Measurements from ENCODE around the gene CD226. TPM values are rescaled to one million over a fixed set of nuclear protein-coding genes. Genes with fewer than 3 reads are reported as not detected.

The CD226 gene
- total and polyA plus RNA-seq, 2 of the 13 experiments (the other 11 are each of a cell fraction or from before 2014, with no cell fraction given): 0.13 to 0.77 TPM

GRCh38 chr18:69996951-69997798 is 49.5 kb upstream of the CD226 start (continued):
- no peak for TF ChIP-seq ZNF281 (CRISPR knock-in tag; IDR thresholded peaks at IDR 0.05; ENCODE audit: borderline replicate concordance)
- peak; percentile 59; the same call in 1 of the 2 replicates for TF ChIP-seq POGZ (CRISPR knock-in tag; IDR thresholded peaks at IDR 0.05)
- TF ChIP-seq NFRKB (IDR thresholded peaks at IDR 0.05): no peak
- no peak for TF ChIP-seq TFE3 (CRISPR knock-in tag; IDR thresholded peaks at IDR 0.05)
- TF ChIP-seq ATF7 (IDR thresholded peaks at IDR 0.05): no peak
- no peak for TF ChIP-seq ATF7 (CRISPR knock-in tag; IDR thresholded peaks at IDR 0.05)
- TF ChIP-seq KLF9 (CRISPR knock-in tag; IDR thresholded peaks at IDR 0.05; ENCODE audit: low read depth): no peak
- TF ChIP-seq ATF1 (CRISPR knock-in tag; IDR thresholded peaks at IDR 0.05): no peak
- TF ChIP-seq THRA (CRISPR knock-in tag; IDR thresholded peaks at IDR 0.05; ENCODE audit: borderline replicate concordance): no peak
- no peak for TF ChIP-seq SMAD1 (CRISPR knock-in tag; IDR thresholded peaks at IDR 0.05; ENCODE audit: borderline replicate concordance, low read depth)
- peak; percentile 53 for TF ChIP-seq PPARG (CRISPR knock-in tag; conservative IDR thresholded peaks at IDR 0.05)
- no peak for TF ChIP-seq ZNF441 (CRISPR knock-in tag; IDR thresholded peaks at IDR 0.05; ENCODE audit: borderline replicate concordance)
- no peak for TF ChIP-seq ADNP (CRISPR knock-in tag; IDR thresholded peaks at IDR 0.05)
- TF ChIP-seq ZNF747 (CRISPR knock-in tag; IDR thresholded peaks at IDR 0.05; ENCODE audit: borderline replicate concordance): no peak
- TF ChIP-seq ZNF768 (CRISPR knock-in tag; IDR thresholded peaks at IDR 0.05): no peak
- TF ChIP-seq ZNF614 (CRISPR knock-in tag; IDR thresholded peaks at IDR 0.05; ENCODE audit: borderline replicate concordance): no peak
- peak; percentile 62; the same call in 1 of the 2 replicates for TF ChIP-seq AHDC1 (CRISPR knock-in tag; IDR thresholded peaks at IDR 0.05; ENCODE audit: borderline replicate concordance)
- TF ChIP-seq SATB2 (CRISPR knock-in tag; IDR thresholded peaks at IDR 0.05): no peak
- no peak for TF ChIP-seq RBM22 (optimal IDR thresholded peaks at IDR 0.05; ENCODE audit: low read length)
